Stimulated activated naive CD8-positive, alpha-beta T cell treated with anti-CD3 and anti-CD28 coated beads, Interleukin-15, amount 100 ng/mL, for 72 hours (primary cell): ENCODE data around the gene RPF1.
"Not testable (repeated sequence)": the region's sequence is repeated elsewhere in the genome, so short reads cannot be mapped to it uniquely, and the experiment has no call there.

ENCODE experiments used
- ATAC-seq: fragments of 150-1000 bp; cut with Tn5 transposase; 2 replicates; pipeline ENCODE4 v1.10.0; 2021; ENCODE audit warnings: mild to moderate bottlenecking, moderate library complexity
- DNase-seq, 2 donors: peaks; one replicate each; pipeline ENCODE4 v3.0.0; 2021 to 2022
- H3K27ac Mint-ChIP-seq, 2 donors: one replicate each; pipeline ENCODE4 v1.8.0; 2022; ENCODE audit warnings: mild to moderate bottlenecking in 2 of 2, mixed read lengths in 2 of 2, moderate library complexity in 2 of 2
- H3K27me3 Mint-ChIP-seq: one replicate; pipeline ENCODE4 v1.8.0; 2022; ENCODE audit warnings: mixed read lengths
- H3K4me1 Mint-ChIP-seq: one replicate; pipeline ENCODE4 v1.8.0; 2022; ENCODE audit warnings: mild to moderate bottlenecking, mixed read lengths
- H3K4me3 Mint-ChIP-seq, 2 donors: one replicate each; pipeline ENCODE4 v1.8.0; 2022; ENCODE audit warnings: mild to moderate bottlenecking in 2 of 2, mixed read lengths in 2 of 2, moderate library complexity in 1 of 2
- H3K9me3 Mint-ChIP-seq, 2 donors: one replicate each; pipeline ENCODE4 v1.8.0; 2022; ENCODE audit warnings: mixed read lengths in 2 of 2

Gene RPF1

GRCh38 chr1:84478876-84479868 lies at the start of gene RPF1:
Gene RPF1, plus strand, starts transcription at chr1:84479266. Its CDS starts 16 bp downstream, at chr1:84479282.
- peaks cover 40% of the 10 kb centered on the region for H3K4me1 Mint-ChIP-seq
- peak within 1 kb of the TSS; percentile 96 to 99 for H3K4me3 Mint-ChIP-seq
- peaks cover 18 to 20% of the 10 kb centered on the region in 2 donors for H3K9me3 Mint-ChIP-seq
- peak within 1 kb of the TSS; percentile 99 to 100 for H3K27ac Mint-ChIP-seq
- H3K27me3 Mint-ChIP-seq, result peaks cover 33% of the 10 kb centered on the region
- DNase-seq (peak; percentile 76 to 82), ATAC-seq (peak; percentile 98)

- Mint-ChIP-seq H3K9me3 (peaks cover 9 to 11% of the 10 kb centered on the region in 2 donors), H3K4me1 (no peaks in the 10 kb centered on the region), H3K27me3 (no peaks in the 10 kb centered on the region), H3K27ac (no peak overlapping the region), H3K4me3 (no peak overlapping the region)
- DNase-seq (no peak), ATAC-seq (no peak)
Observed at GRCh38 chr1:84430546-84430945, 48.5 kb upstream of the RPF1 start.

GRCh38 chr1:84433258-84434080 lies 45.6 kb upstream of the RPF1 start:
- ATAC-seq (peak; percentile 82), DNase-seq (peak; percentile 45 to 64)
- no peaks in the 10 kb centered on the region for H3K27me3 Mint-ChIP-seq
- H3K9me3 Mint-ChIP-seq, result peaks cover 9 to 11% of the 10 kb centered on the region in 2 donors
- H3K27ac Mint-ChIP-seq, result peak overlapping the region; percentile 43 to 94
- no peaks in the 10 kb centered on the region for H3K4me1 Mint-ChIP-seq
- peak overlapping the region; percentile 53 to 73 for H3K4me3 Mint-ChIP-seq

GRCh38 chr1:84434081-84434769 lies 44.8 kb upstream of the RPF1 start:
- Mint-ChIP-seq H3K4me3 (peak overlapping the region; percentile 53 to 73), H3K27me3 (no peaks in the 10 kb centered on the region), H3K9me3 (peaks cover 5 to 11% of the 10 kb centered on the region in 2 donors), H3K27ac (peak overlapping the region in 1 of 2 donors; percentile 94), H3K4me1 (no peaks in the 10 kb centered on the region)
- no peak for DNase-seq
- no peak for ATAC-seq

GRCh38 chr1:84434801-84435549 lies 44.1 kb upstream of the RPF1 start:
- ATAC-seq (peak; percentile 44), DNase-seq (no peak)
- no peaks in the 10 kb centered on the region for H3K27me3 Mint-ChIP-seq

GRCh38 chr1:84436876-84437655 lies 42.0 kb upstream of the RPF1 start:
- peak overlapping the region; percentile 79 to 86 for H3K27ac Mint-ChIP-seq
- no peak overlapping the region for H3K4me3 Mint-ChIP-seq
- DNase-seq (no peak), ATAC-seq (no peak)
- H3K4me1 Mint-ChIP-seq, result no peaks in the 10 kb centered on the region
- H3K9me3 Mint-ChIP-seq, result no peaks in the 10 kb centered on the region
- no peaks in the 10 kb centered on the region for H3K27me3 Mint-ChIP-seq

More at GRCh38 chr1:84434801-84435549, 44.1 kb upstream of the RPF1 start:
- H3K4me3 Mint-ChIP-seq, result no peak overlapping the region
- no peaks in the 10 kb centered on the region for H3K4me1 Mint-ChIP-seq
- peaks cover 0 to 4% of the 10 kb centered on the region in 2 donors for H3K9me3 Mint-ChIP-seq
- no peak overlapping the region for H3K27ac Mint-ChIP-seq

GRCh38 chr1:84442256-84442655 lies 36.8 kb upstream of the RPF1 start:
- peaks cover 15% of the 10 kb centered on the region for H3K27me3 Mint-ChIP-seq
- no peak overlapping the region for H3K27ac Mint-ChIP-seq
- ATAC-seq (peak; percentile 95), DNase-seq (no peak)
- peaks cover 12% of the 10 kb centered on the region for H3K4me1 Mint-ChIP-seq
- peak overlapping the region; percentile 21 to 41 for H3K4me3 Mint-ChIP-seq
- H3K9me3 Mint-ChIP-seq, result peaks cover 8 to 13% of the 10 kb centered on the region in 2 donors

GRCh38 chr1:84442747-84443646 lies 36.1 kb upstream of the RPF1 start:
- peak in 1 of 2 donors; percentile 59 for DNase-seq
- Mint-ChIP-seq H3K9me3 (peaks cover 8 to 13% of the 10 kb centered on the region in 2 donors), H3K4me3 (peak overlapping the region; percentile 21 to 31), H3K4me1 (peaks cover 12% of the 10 kb centered on the region), H3K27me3 (peaks cover 15% of the 10 kb centered on the region)
- ATAC-seq, result peak; percentile 88
- not testable (repeated sequence) for H3K27ac Mint-ChIP-seq

GRCh38 chr1:84448704-84449103 lies 30.4 kb upstream of the RPF1 start:
- DNase-seq, H3K4me1 Mint-ChIP-seq, ATAC-seq, H3K27ac Mint-ChIP-seq, H3K4me3 Mint-ChIP-seq: not testable (repeated sequence)
- Mint-ChIP-seq H3K9me3 (peaks cover 8 to 13% of the 10 kb centered on the region in 2 donors), H3K27me3 (peaks cover 15% of the 10 kb centered on the region)

- H3K27ac Mint-ChIP-seq, result no peak overlapping the region
- H3K4me1 Mint-ChIP-seq, result no peaks in the 10 kb centered on the region
- ATAC-seq (no peak), DNase-seq (no peak)
- H3K27me3 Mint-ChIP-seq, result no peaks in the 10 kb centered on the region
- H3K4me3 Mint-ChIP-seq, result no peak overlapping the region
- peaks cover 2 to 4% of the 10 kb centered on the region in 2 donors for H3K9me3 Mint-ChIP-seq
Observed at GRCh38 chr1:84450910-84451309, 28.2 kb upstream of the RPF1 start.

GRCh38 chr1:84452436-84452835 lies 26.6 kb upstream of the RPF1 start:
- Mint-ChIP-seq H3K27me3 (peaks cover 14% of the 10 kb centered on the region), H3K4me3 (no peak overlapping the region), H3K9me3 (no peaks in the 10 kb centered on the region), H3K4me1 (no peaks in the 10 kb centered on the region), H3K27ac (no peak overlapping the region)
- ATAC-seq (no peak), DNase-seq (no peak)

- peaks cover 18% of the 10 kb centered on the region for H3K27me3 Mint-ChIP-seq
- DNase-seq (no peak), ATAC-seq (no peak)
- no peak overlapping the region for H3K4me3 Mint-ChIP-seq
- H3K9me3 Mint-ChIP-seq, result no peaks in the 10 kb centered on the region
- H3K4me1 Mint-ChIP-seq, result no peaks in the 10 kb centered on the region
- no peak overlapping the region for H3K27ac Mint-ChIP-seq
Observed at GRCh38 chr1:84462118-84462517, 16.9 kb upstream of the RPF1 start.

- no peak overlapping the region for H3K4me3 Mint-ChIP-seq
- peaks cover 54% of the 10 kb centered on the region for H3K27me3 Mint-ChIP-seq
- no peaks in the 10 kb centered on the region for H3K9me3 Mint-ChIP-seq
- no peak for ATAC-seq
- no peaks in the 10 kb centered on the region for H3K4me1 Mint-ChIP-seq
- DNase-seq, result no peak
- H3K27ac Mint-ChIP-seq, result no peak overlapping the region
Observed at GRCh38 chr1:84467298-84467697, 11.8 kb upstream of the RPF1 start.
